Mucosa of descending colon (tissue), 3 donors: Measurements from ENCODE around the gene CHMP6. TPM values are rescaled to one million over a fixed set of nuclear protein-coding genes. Genes with fewer than 3 reads are reported as not detected.
A peak's percentile ranks its signal among the peaks of the same experiment; 100 is the strongest.

ENCODE experiments used
- ATAC-seq: fragments of 200-7000 bp; cut with Tn5 transposase; one replicate; pipeline ENCODE4 v1.9.1; 2020; ENCODE audit warnings: mild to moderate bottlenecking, moderate library complexity
- DNase-seq, 3 donors: peaks; one replicate each; pipeline ENCODE4 v3.0.0-alpha.2; 2020
- H3K36me3 ChIP-seq: fragments of 200-600 bp; one replicate; pipeline ENCODE4 v1.8.0; 2021; ENCODE audit warnings: low read depth, mild to moderate bottlenecking
- H3K4me1 ChIP-seq: fragments of 200-600 bp; one replicate; pipeline ENCODE4 v1.8.0; 2021; ENCODE audit warnings: low read depth, mild to moderate bottlenecking
- H3K4me3 ChIP-seq: fragments of 200-600 bp; one replicate; pipeline ENCODE4 v1.8.0; 2021; ENCODE audit warnings: mild to moderate bottlenecking
- H3K9me3 ChIP-seq: fragments of 200-600 bp; one replicate; pipeline ENCODE4 v1.8.0; 2021; ENCODE audit warnings: mild to moderate bottlenecking
- intact Hi-C, 2 donors: fragments of 100-400 bp; cut with DNase I in 1 of 2; cut with micrococcal nuclease in 1 of 2; formaldehyde crosslinking; loops; one replicate each; pipeline versions ENCODE4 v1.11.0 to v1.11.1; 2022; cut with DNase I, micrococcal nuclease
- total RNA-seq, 3 donors: library from RNA; stranded (reverse); fragmentation: NEBNext Ultra II Directional in 2 of 3; extraction: Animal tissue kit (Norgen Biotek cat#: 25700) in 2 of 3; gene quantifications; one replicate each; pipeline versions ENCODE4 v1.2.1 to v1.2.4, GENCODE V29; 2021 to 2023
- TF ChIP-seq, protein P1 (sequence below): fragments of 200-600 bp; IDR thresholded peaks from one replicate; pipeline ENCODE4 v1.8.0; 2022; ENCODE audit warnings: antibody characterized with exemption, mild to moderate bottlenecking
- donor health status: DM: no; HTN: no; CAD: no; lungs with moderate emphysema.
- donor health status: DM: no; HTN: no; CAD: no.
- donor health status: DM: no; HTN: yes; CAD: no.

The CHMP6 gene
- total RNA-seq, 3 donors from 2014 or later: 35.1 to 43.9 (median 35.4) TPM

GRCh38 chr17:81002409-81003361 lies 11.0 kb downstream of the CHMP6 start:
- Histone ChIP-seq H3K9me3 (no peaks in the 10 kb centered on the region), H3K36me3 (peaks cover 4% of the 10 kb centered on the region), H3K4me1 (peaks cover 53% of the 10 kb centered on the region), H3K4me3 (no peak overlapping the region)
- TF ChIP-seq, protein P1, sequence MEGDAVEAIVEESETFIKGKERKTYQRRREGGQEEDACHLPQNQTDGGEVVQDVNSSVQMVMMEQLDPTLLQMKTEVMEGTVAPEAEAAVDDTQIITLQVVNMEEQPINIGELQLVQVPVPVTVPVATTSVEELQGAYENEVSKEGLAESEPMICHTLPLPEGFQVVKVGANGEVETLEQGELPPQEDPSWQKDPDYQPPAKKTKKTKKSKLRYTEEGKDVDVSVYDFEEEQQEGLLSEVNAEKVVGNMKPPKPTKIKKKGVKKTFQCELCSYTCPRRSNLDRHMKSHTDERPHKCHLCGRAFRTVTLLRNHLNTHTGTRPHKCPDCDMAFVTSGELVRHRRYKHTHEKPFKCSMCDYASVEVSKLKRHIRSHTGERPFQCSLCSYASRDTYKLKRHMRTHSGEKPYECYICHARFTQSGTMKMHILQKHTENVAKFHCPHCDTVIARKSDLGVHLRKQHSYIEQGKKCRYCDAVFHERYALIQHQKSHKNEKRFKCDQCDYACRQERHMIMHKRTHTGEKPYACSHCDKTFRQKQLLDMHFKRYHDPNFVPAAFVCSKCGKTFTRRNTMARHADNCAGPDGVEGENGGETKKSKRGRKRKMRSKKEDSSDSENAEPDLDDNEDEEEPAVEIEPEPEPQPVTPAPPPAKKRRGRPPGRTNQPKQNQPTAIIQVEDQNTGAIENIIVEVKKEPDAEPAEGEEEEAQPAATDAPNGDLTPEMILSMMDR: no peak
- ATAC-seq (peak; percentile 72), DNase-seq (peak; percentile 88 to 91 (median 91))
- intact Hi-C loops: no loop called here

GRCh38 chr17:81003711-81004475 lies 12.3 kb downstream of the CHMP6 start:
- ATAC-seq (peak; percentile 28), DNase-seq (peak; percentile 56 to 76 (median 60))
- no peaks in the 10 kb centered on the region for H3K9me3 ChIP-seq
- H3K36me3 ChIP-seq: peaks cover 4% of the 10 kb centered on the region
- peaks cover 53% of the 10 kb centered on the region for H3K4me1 ChIP-seq
- intact Hi-C loops: no loop called here
- H3K4me3 ChIP-seq: no peak overlapping the region
- TF ChIP-seq, protein P1: no peak

GRCh38 chr17:81006891-81007290 lies 15.2 kb downstream of the CHMP6 start:
- Histone ChIP-seq H3K4me3 (no peak overlapping the region), H3K36me3 (no peaks in the 10 kb centered on the region), H3K4me1 (peaks cover 25% of the 10 kb centered on the region), H3K9me3 (peaks cover 4% of the 10 kb centered on the region)
- intact Hi-C loops: no loop called here
- no peak for ATAC-seq
- TF ChIP-seq, protein P1: no peak
- no peak for DNase-seq

GRCh38 chr17:81008140-81008539 lies 16.5 kb downstream of the CHMP6 start:
- intact Hi-C loops: no loop called here
- ATAC-seq: no peak
- H3K9me3 ChIP-seq: peaks cover 4% of the 10 kb centered on the region
- H3K4me1 ChIP-seq: peaks cover 14% of the 10 kb centered on the region
- TF ChIP-seq, protein P1: no peak
- DNase-seq: peak in 1 of 3 donors; percentile 10
- no peaks in the 10 kb centered on the region for H3K36me3 ChIP-seq
- H3K4me3 ChIP-seq: no peak overlapping the region

- Histone ChIP-seq H3K4me1 (peaks cover 6% of the 10 kb centered on the region), H3K9me3 (peaks cover 4% of the 10 kb centered on the region), H3K4me3 (no peak overlapping the region), H3K36me3 (no peaks in the 10 kb centered on the region)
- no peak for ATAC-seq
- peak in 2 of 3 donors; percentile 22 for DNase-seq
- TF ChIP-seq, protein P1: no peak
- intact Hi-C loops: no loop called here
These were observed 17.5 kb downstream of the CHMP6 start for GRCh38 chr17:81009136-81009535.
